ENCODE measurements around the gene SEC24C. TPM values are rescaled to one million over a fixed set of nuclear protein-coding genes. Genes with fewer than 3 reads are reported as not detected.
"Not testable (repeated sequence)": the region's sequence is repeated elsewhere in the genome, so short reads cannot be mapped to it uniquely, and the experiment has no call there.

The SEC24C gene
- total RNA-seq, 1 donor from 2014 or later = 36.0 TPM

GRCh38 chr10:73785721-73786511, 41.7 kb downstream of the SEC24C start:
- Histone ChIP-seq H3K4me1 (peaks cover 19% of the 10 kb centered on the region), H3K79me2 (ENCODE audit: low read depth) (peaks cover 62% of the 10 kb centered on the region), H3K27ac (no peak overlapping the region), H2AFZ (replicated peaks) (peak overlapping the region; percentile 98), H3K4me2 (peak overlapping the region; percentile 95), H3K36me3 (no peaks in the 10 kb centered on the region), H4K20me1 (ENCODE audit: low read depth) (peaks cover 36% of the 10 kb centered on the region), H3F3A (ENCODE audit: low read depth) (peaks cover 36% of the 10 kb centered on the region), H3K27me3 (no peaks in the 10 kb centered on the region), H3K4me3 (peak overlapping the region; percentile 84), H3K9ac (peak overlapping the region; percentile 67), H3K9me3 (ENCODE audit: low read depth) (no peaks in the 10 kb centered on the region)
- H3K27ac Mint-ChIP-seq = peak overlapping the region; percentile 74
- H3K9me3 Mint-ChIP-seq = no peaks in the 10 kb centered on the region
- peak overlapping the region; percentile 99 for H3K4me3 Mint-ChIP-seq
- no peak for TF ChIP-seq EZH2 (IDR thresholded peaks at IDR 0.05)
- TF ChIP-seq CTCF (IDR thresholded peaks at IDR 0.05) = no peak
- no peak for TF ChIP-seq EZH2phosphoT487 (IDR thresholded peaks at IDR 0.05)
- peaks cover 7% of the 10 kb centered on the region for H3K27me3 Mint-ChIP-seq (ENCODE audit: insufficient read depth, low read depth)
- H3K36me3 Mint-ChIP-seq = peaks cover 7% of the 10 kb centered on the region
- H3K4me1 Mint-ChIP-seq = peaks cover 34% of the 10 kb centered on the region
- DNase-seq (ENCODE audit: low spot score) = peak; percentile 78

GRCh38 chr10:73786512-73786885, 42.3 kb downstream of the SEC24C start:
- Histone ChIP-seq H3K27ac (no peak overlapping the region), H4K20me1 (ENCODE audit: low read depth) (peaks cover 36% of the 10 kb centered on the region), H3K9ac (peak overlapping the region; percentile 67), H3K4me3 (peak overlapping the region; percentile 84), H3K4me1 (peaks cover 15% of the 10 kb centered on the region), H3K9me3 (ENCODE audit: low read depth) (no peaks in the 10 kb centered on the region), H3F3A (ENCODE audit: low read depth) (peaks cover 36% of the 10 kb centered on the region), H3K36me3 (no peaks in the 10 kb centered on the region), H3K27me3 (no peaks in the 10 kb centered on the region), H3K4me2 (peak overlapping the region; percentile 95), H3K79me2 (ENCODE audit: low read depth) (peaks cover 56% of the 10 kb centered on the region), H2AFZ (replicated peaks) (no peak overlapping the region)
- Mint-ChIP-seq H3K9me3 (no peaks in the 10 kb centered on the region), H3K27ac (no peak overlapping the region), H3K27me3 (ENCODE audit: insufficient read depth, low read depth) (peaks cover 7% of the 10 kb centered on the region), H3K4me1 (peaks cover 33% of the 10 kb centered on the region), H3K36me3 (peaks cover 7% of the 10 kb centered on the region), H3K4me3 (peak overlapping the region; percentile 99)
- no peak for DNase-seq (ENCODE audit: low spot score)
- TF ChIP-seq EZH2phosphoT487 (IDR thresholded peaks at IDR 0.05) = no peak
- TF ChIP-seq CTCF (IDR thresholded peaks at IDR 0.05) = peak; percentile 13

GRCh38 chr10:73787031-73787800, 43.0 kb downstream of the SEC24C start:
- not testable (repeated sequence) for H3K27me3 ChIP-seq; H3K27ac ChIP-seq; H3K36me3 Mint-ChIP-seq; H2AFZ ChIP-seq (replicated peaks); H3K9me3 ChIP-seq (ENCODE audit: low read depth); H3K27me3 Mint-ChIP-seq (ENCODE audit: insufficient read depth, low read depth); H3K27ac Mint-ChIP-seq; H3K9me3 Mint-ChIP-seq; H3K9ac ChIP-seq; H3K36me3 ChIP-seq; DNase-seq (ENCODE audit: low spot score)
- Histone ChIP-seq H3K4me1 (peaks cover 15% of the 10 kb centered on the region), H3K4me2 (peak overlapping the region; percentile 95), H3K79me2 (ENCODE audit: low read depth) (peaks cover 49% of the 10 kb centered on the region), H3F3A (ENCODE audit: low read depth) (peaks cover 36% of the 10 kb centered on the region), H3K4me3 (peak overlapping the region; percentile 84), H4K20me1 (ENCODE audit: low read depth) (peaks cover 36% of the 10 kb centered on the region)
- Mint-ChIP-seq H3K4me1 (peaks cover 31% of the 10 kb centered on the region), H3K4me3 (peak overlapping the region; percentile 99)

All from neural progenitor cell (in vitro differentiated cells).